Activated CD4-positive, alpha-beta T cell treated with anti-CD3 and anti-CD28 coated beads, Interleukin-10, Interleukin-2, amounts not matched to agents 100 ng/mL and 50 ng/mL, durations not matched to agents 16 hours and 8 hours (primary cell): ENCODE measurements around the gene SAMD11.
"Not testable (repeated sequence)": the region's sequence is repeated elsewhere in the genome, so short reads cannot be mapped to it uniquely, and the experiment has no call there.

ENCODE experiments used
- DNase-seq: peaks from one replicate; pipeline ENCODE4 v3.0.0-alpha.2; 2020

SAMD11 gene

DNA sequence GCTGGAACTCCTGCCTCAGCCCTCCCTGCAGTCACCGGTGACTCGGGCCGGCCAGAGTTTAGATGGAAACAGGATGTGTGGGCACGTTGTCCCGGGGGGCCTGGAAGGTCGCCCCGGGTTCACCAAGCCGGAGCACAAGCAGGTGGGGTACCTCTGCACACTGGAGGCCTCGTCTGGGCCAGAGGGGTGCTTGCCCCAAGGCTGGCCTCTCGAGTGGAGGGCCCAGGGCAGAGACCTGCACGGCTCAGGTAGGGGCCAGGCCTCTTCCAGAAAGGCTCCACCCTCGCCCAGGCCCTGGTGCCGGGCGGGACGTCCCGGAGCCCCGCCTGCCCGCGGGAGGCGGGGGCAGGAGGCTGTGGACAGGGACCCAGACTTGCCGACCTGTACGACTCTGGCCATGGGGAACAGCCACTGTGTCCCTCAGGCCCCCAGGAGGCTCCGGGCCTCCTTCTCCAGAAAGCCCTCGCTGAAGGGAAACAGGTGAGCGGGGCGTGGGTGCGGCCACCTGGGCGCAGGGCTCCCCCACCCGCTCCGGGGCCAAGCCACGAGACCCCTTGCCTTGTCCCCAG is 42.5 kb downstream of the SAMD11 start, which contains the start of gene PLEKHN1:
TSS of gene PLEKHN1 (plus strand) at position 348 of the 569 bp plus-strand sequence. CDS start at position 398, 50 bp downstream.
- DNase-seq: peak; percentile 45

DNA sequence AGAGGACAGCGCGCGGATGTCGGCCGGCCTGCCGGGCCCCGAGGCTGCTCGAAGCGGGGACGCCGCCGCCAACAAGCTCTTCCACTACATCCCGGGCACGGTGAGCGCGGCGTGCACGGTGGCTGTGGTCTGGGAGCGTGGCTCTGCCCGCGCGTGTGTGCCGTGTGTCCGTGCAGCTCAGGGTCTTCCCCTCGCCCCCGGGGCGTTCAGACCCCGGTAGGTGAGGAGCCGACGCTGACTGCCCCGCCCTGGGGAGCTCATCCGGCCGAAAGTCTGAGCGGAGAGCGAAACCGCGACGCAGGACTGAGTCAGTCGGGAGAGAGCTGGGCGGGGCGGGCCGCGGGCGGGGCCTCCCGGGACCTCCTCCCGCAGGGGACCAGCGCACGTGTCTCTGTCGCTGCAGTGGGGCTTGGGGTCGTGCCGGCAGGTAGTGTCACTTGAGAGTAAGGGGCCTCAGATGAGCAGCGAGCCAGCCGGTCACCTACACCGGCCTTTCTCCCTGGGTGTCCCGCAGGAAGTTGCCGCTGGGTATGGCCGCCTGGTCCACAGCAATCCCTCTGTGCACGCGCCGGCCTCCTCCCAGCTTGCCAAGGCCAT is 43.1 kb downstream of the SAMD11 start:
- DNase-seq: peak; percentile 88

- no peak for DNase-seq
Observed at GRCh38 chr1:967466-968343, 44.0 kb downstream of the SAMD11 start.

- DNase-seq: no peak
Observed at GRCh38 chr1:969260-969855, 45.6 kb downstream of the SAMD11 start.

GRCh38 chr1:970242-970972 is 46.7 kb downstream of the SAMD11 start:
- no peak for DNase-seq

GRCh38 chr1:970973-971730 is 47.4 kb downstream of the SAMD11 start:
- no peak for DNase-seq

DNA sequence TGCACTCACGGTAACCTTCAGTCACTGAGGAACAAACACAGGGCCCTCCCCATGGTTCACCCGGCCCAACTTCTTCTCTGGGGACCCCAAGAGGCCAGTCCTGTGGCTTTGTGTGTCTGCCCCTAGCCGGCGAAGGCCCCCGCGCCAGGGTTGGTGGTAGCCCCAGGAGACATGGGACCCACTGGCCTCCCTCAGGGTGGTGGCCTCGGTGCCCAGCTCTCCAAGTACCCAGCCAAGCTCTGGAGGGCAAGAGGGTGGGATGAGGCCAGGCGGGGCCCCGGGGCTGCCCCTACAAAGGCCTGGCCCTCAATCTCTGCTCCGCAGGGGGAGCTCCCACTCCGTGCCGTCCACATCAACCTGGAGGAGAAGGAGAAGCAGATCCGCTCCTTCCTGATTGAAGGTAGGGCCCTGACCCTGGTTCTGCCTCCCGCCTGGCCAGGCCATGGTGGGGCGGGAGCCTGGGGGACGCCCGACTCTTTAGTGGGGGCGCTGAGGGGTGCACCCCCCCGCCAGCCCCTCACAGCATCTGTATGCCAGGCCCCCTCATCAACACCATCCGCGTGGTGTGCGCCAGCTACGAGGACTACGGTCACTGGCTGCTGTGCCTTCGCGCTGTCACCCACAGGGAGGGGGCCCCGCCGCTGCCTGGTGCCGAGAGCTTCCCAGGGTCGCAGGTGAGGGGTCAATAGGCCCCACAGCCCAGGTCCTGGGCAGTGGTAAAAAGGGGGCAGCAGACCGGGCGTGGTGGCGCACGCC is 48.2 kb downstream of the SAMD11 start:
- no peak for DNase-seq

GRCh38 chr1:972726-973458 is 49.2 kb downstream of the SAMD11 start:
- no peak for DNase-seq

DNA sequence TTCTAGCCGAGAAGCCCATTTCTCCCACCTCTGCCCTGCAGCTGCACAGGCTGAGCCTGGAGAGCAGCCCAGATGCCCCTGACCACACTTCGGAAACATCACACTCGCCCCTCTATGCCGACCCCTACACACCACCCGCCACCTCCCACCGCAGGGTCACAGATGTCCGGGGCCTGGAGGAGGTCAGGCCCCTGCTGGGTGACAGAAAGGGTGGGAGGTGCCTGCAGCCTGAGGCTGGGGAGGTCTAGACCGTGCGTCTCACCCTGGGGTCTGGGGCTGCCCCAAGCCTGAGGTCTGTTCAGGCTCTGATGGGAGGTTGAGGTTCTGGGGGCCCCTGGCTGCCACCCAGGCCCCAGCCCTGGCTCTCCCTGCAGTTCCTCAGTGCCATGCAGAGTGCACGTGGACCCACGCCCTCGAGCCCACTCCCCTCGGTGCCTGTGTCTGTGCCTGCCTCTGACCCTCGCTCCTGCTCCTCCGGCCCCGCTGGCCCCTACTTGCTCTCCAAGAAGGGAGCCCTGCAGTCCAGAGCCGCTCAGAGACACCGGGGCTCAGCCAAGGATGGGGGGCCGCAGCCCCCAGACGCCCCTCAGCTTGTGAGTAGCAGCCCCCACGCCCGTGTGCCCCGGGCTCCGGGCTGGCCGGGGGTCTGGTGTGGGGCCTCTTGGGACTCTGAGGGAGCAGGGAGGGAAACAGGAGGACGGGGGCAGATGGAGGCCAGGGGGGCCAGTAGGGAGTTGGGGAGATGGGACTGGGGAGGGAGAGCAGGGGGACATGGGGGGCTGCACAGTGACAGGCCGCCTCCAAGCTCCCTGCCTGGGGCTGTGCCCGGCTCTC is 50.0 kb downstream of the SAMD11 start:
- no peak for DNase-seq

DNA sequence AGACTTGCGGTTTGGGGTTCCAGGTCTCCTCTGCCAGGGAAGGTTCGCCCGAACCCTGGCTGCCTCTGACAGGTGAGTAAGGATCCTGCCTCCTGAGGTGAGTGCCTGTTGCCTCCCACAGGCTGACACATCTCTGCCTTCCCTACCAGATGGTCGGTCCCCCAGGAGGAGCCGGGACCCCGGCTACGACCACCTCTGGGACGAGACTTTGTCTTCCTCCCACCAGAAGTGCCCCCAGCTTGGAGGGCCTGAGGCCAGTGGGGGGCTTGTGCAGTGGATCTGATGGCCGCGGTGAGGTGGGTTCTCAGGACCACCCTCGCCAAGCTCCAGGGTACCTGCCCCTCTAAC is 50.5 kb downstream of the SAMD11 start:
- DNase-seq: no peak

GRCh38 chr1:974687-975328 is 51.1 kb downstream of the SAMD11 start:
- no peak for DNase-seq

DNA sequence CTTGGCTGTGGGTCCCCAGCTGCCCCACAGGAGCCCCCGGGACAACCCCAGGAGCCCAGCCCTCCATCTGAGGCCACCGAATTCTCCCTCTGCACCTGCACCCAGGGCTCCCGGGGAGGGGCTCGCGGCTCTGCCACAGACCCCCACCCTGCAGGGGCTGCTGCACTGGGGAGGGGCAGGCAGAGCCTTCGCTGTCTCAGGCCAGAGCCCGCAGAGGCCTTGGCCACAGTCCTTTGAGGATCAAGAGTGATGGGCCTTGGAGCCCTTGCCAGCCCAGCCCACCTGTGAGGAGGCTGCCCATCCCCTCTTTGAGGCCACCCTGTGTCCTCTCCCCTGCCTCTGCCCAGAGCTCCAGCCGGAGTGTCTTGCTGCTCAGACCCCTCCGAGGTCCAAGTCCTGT is 51.6 kb downstream of the SAMD11 start:
- no peak for DNase-seq

GRCh38 chr1:975896-976683 is 52.4 kb downstream of the SAMD11 start:
- peak; percentile 59 for DNase-seq

GRCh38 chr1:976791-977190 is 53.1 kb downstream of the SAMD11 start:
- not testable (repeated sequence) for DNase-seq

DNA sequence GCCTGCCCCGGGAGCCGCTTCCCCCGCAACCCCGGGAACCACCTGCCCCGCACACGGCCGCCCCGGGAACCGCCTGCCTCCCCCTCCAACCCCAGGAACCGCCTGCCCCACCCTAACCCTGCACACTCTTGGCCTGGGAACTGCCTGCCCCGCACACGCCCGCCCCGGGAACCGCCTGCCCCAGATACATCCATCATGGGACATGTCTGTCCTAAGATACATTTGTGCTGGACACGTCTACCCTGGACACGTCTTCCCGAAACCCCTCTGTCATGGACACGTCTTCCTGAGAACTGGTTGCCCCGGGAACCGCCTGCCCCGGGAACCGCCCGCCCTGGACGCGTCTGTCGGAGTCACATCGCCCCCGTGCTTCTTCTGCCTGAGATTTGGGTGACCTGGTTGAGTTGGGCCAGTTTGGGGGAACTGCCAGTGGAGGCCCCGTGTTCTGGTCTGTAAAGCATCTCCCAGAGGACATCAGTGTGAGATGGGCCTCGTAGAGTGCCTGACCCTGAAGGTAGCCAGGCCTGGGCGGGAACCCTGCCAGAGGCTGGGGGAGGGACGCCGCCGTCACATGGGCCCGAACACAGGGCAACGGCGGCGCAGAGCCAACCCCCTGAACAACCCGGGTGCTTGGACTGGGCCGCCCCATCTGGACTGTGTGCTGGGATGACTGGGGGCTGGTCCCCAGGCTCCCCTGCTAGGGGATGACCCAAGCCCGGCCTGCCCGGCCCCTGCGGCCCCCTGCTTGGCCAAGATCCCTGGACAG is 54.5 kb downstream of the SAMD11 start:
- no peak for DNase-seq

- no peak for DNase-seq
Observed at GRCh38 chr1:978835-979743, 55.4 kb downstream of the SAMD11 start.

GRCh38 chr1:979744-980072 is 56.0 kb downstream of the SAMD11 start:
- DNase-seq: no peak
